ENCODE results near the gene ABL1.

ABL1 gene

DNA sequence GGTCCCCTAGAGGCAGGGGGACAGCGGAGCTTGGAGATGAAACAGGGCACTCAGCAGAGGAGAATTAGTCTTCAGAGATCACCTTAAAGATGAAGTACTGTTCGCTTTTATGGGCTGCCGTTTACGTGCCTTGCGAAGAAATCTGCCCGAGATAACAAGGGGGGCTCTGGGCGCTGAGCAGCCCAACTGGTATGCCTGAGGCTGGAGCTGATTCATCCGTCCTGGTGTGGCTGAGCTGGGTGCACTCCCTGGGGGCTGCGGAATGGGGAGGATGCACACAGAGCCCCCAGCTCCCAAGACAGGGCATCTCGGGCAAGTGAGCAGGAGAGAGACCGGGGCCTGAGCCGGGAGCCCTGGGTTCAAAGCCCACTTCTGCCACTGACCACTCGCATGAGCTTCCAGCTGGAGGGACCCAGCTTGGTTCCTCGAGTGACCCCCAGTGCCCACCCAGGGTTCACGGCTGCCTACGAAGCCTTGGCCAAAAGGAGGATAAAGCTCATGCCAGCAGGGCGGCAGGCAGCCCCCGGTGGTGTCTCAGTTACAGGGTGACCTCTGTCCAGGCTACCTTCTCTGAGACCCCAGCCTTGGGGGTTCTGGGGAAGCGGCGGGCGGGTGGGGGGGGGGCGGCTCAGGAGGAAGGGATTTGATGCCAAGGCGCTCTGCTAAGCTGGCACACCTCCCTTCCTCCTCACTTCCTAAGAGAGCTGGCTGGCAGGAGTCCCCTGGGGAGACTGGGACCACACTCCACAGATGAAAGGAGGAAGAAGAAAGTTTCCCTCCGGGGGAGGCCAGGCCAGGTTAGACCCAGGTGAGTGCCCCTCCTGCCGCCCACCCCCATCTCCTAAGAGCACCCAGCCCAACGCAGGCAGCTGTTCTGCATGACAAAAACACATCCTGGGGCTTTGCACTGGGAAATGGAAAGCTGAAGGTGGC, 98.3 kb downstream of the ABL1 start:
- DNase-seq (ENCODE audit: low spot score), result no peak

DNA sequence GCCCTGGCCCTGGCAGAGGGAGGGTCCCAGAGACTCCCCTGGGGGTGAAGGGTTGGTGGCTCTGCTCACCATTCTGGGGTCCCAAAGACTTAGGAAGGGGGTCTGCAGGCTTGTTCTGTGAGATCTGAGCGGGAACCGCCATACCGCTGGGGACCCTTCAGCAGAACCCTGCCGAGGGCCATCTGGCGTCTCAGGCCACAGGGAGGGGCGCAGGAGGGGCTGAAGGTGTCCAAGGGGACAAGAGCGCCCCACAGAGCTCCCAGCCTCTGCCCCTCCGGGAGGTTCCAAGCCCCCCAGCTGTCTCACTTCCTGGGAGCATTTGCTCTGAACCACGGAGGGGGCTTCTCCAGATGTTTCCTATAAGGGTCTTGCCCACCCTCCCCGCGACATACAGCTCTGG, 99.2 kb downstream of the ABL1 start:
- DNase-seq (ENCODE audit: low spot score), result no peak

DNA sequence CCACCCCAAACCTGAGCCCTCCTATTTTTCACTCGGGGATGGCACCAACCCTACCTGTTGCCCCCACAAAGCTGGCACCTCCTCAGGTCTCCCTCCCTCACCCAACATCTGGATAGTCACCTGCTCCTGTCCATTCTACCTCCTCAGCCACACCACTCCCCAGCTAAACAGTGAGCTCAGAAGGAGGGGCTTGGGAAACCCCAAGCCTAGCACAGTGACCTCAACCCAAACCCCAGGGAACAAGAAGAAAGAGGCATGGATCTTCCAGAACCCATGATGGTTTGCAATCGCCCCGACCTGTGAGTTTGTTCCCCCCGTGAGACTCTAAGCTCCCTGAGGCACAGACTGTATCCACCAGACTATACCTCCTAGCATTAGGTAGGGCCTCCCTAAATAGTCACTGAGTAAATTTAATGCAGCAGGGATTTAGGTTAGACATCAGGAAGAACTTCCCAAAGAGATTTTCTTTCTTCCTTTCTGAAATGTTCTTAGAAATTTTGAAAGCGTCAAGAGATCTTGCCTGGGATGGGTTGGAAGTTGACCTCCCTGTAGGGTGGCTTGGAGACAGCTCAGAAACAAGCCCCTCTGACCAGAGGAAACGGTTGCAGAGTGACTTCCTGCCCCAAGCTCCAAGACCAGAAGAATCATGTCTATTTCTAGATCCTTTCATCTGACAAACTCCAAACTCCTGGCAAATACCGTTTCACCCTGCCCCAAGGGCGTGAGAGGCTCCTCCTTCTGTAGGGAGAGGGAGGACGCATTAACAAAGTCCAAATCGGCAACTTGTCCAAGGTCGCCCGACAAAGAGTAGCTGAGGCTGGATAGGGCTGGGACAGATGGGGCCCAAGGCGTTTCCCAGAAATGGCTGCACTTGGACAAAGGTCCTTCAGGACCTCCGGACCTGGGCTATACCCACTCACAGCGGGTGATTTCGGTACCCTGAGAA, 99.9 kb downstream of the ABL1 start:
- no peak for DNase-seq (ENCODE audit: low spot score)

DNA sequence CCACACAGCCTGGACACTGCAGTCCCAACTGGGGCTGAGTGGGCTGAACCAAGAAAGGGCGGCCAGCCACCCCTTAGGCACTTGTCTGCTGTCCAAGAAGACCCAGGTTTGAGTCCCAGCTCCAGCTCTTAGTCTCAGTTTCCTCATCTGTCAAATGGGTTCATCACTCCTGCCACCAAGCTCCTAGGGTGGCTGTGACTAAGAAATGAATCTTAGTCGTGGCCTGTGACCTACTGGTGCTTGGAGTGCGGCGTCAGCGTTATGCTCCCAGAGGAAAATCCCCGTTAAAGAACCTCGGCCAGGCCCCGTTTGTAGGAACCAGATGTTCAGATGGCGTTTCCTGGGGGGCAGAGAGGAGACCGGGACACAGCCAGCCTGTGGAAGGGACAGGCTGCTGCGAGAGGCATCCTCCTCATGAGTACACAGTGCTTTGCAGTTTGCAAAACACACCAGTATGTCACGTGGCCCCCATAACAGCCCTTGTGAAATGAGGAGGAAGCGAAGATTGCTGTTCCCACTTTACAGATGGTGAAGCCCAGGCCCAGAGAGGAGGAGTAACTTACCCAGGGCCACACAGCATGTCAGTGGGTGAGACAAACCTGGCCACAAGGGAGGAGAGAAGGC, 100.7 kb downstream of the ABL1 start:
- no peak for DNase-seq (ENCODE audit: low spot score)

DNA sequence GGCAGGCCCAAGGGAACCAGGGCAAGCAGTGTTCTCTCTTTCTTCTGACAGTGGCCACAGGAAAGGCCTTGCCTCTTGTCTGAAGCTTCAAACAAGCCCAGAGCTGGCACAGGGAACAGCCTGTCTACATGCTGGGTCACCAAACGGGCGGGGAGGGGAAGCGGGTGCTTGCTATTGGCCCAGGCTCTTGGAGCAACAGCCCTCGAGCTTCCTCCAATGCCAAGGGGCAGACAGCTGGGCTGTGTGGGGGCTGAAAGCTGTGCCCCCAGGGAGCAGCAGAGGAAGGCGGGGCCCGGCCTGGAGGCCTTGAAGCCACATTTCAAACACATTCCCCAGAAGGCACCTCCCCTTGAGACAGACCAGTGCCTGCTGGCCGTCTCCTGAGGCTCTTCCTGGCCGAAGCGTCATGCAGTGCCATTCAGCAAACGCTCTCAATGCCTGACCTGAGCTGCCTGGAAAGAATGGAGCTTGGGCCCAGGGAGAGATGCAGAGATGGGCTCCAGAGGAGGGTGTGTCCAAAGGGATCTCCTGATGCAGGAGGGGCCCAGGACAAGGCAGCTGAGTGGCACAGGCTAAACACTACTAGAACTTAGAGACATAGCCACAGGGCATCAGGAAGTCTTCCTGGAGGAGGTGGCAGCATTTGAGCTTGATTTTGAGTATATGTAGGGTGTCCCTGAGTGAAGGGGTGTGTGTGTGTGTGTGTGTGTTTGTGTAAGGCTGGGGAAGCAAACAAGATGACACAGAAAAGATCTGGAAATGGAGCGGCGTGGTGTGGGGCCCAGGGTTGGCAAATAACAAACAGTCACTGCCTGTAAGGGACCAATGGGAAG, 101.4 kb downstream of the ABL1 start:
- no peak for DNase-seq (ENCODE audit: low spot score)
